Smooth muscle cell (in vitro differentiated cells): Measurements from ENCODE around the gene DISC1. TPM values are rescaled to one million over a fixed set of nuclear protein-coding genes. Genes with fewer than 3 reads are reported as not detected.

Source experiments
- DNase-seq: peaks from one replicate; lab custom pipeline; 2025; ENCODE audit not compliant: unreplicated experiment; lab: John Stamatoyannopoulos, UW
- H2AFZ ChIP-seq: fragments of 200-600 bp; sonication (generic); 2 replicates; pipeline ENCODE4 v1.6.0; 2016; ENCODE audit warnings: antibody characterized with exemption, low read depth, mild to moderate bottlenecking
- H3F3A ChIP-seq: fragments of 200-600 bp; sonication (generic); 2 replicates; pipeline ENCODE4 v1.6.0; 2017; ENCODE audit warnings: antibody characterized with exemption, low read depth
- H3K27ac ChIP-seq: fragments of 200-600 bp; sonication (generic); 2 replicates; pipeline ENCODE4 v1.5.1; 2016; ENCODE audit warnings: low read depth, mild to moderate bottlenecking
- H3K27me3 ChIP-seq: fragments of 200-600 bp; sonication (generic); 2 replicates; pipeline ENCODE4 v1.6.1; 2016; ENCODE audit warnings: low read depth, mild to moderate bottlenecking
- H3K36me3 ChIP-seq: fragments of 200-600 bp; sonication (generic); 2 replicates; pipeline ENCODE4 v1.5.1; 2016; ENCODE audit warnings: low read depth
- H3K4me1 ChIP-seq: fragments of 200-600 bp; sonication (generic); 2 replicates; pipeline ENCODE4 v1.5.1; 2016; ENCODE audit warnings: low read depth
- H3K4me2 ChIP-seq: fragments of 200-600 bp; sonication (generic); 2 replicates; pipeline ENCODE4 v1.6.0; 2016; ENCODE audit warnings: mild to moderate bottlenecking
- H3K4me3 ChIP-seq: fragments of 200-600 bp; sonication (generic); 2 replicates; pipeline ENCODE4 v1.5.1; 2016; ENCODE audit warnings: mild to moderate bottlenecking
- H3K79me2 ChIP-seq: fragments of 200-600 bp; sonication (generic); 2 replicates; pipeline ENCODE4 v1.6.0; 2016; ENCODE audit warnings: low read depth, mild to moderate bottlenecking
- H3K9ac ChIP-seq: fragments of 200-600 bp; sonication (generic); 2 replicates; pipeline ENCODE4 v1.6.0; 2016; ENCODE audit warnings: low read depth
- H3K9me3 ChIP-seq: fragments of 200-600 bp; sonication (generic); replicated peaks from 2 replicates; pipeline ENCODE4 v1.5.1; 2016; ENCODE audit warnings: low read depth
- H4K20me1 ChIP-seq: fragments of 200-600 bp; sonication (generic); 2 replicates; pipeline ENCODE4 v1.6.0; 2016; ENCODE audit warnings: low read depth
- WGBS: methylation state at CpG from one replicate; pipeline ENCODE4 v1.1.7; 2016; ENCODE audit warnings: low lambda C conversion rate; 5-methylcytosine and 5-hydroxymethylcytosine counted together
- polyA plus RNA-seq: library from polyadenylated mRNA; unstranded; fragments of >200 nt; fragmentation: Nextera tagmentation; extraction: Ambion mirVana; gene quantifications from 2 replicates; pipeline ENCODE4 v1.2.1, GENCODE V29; 2016
- total RNA-seq: library from RNA; depleted of rRNA; stranded (reverse); fragments of >200 nt; gene quantifications from 2 replicates; pipeline ENCODE4 v1.2.3, GENCODE V29; 2014
- TF ChIP-seq, protein P1 (sequence below): fragments of 200-600 bp; sonication (generic); IDR thresholded peaks from 2 replicates; pipeline ENCODE4 v1.5.1; 2017; ENCODE audit warnings: borderline replicate concordance, mild to moderate bottlenecking, antibody characterized with exemption; ENCODE audit not compliant: insufficient read depth, poor library complexity, severe bottlenecking

DISC1 gene
- total and polyA plus RNA-seq, 2 experiments from 2014 or later: 0.89 to 4.3 TPM

DNA sequence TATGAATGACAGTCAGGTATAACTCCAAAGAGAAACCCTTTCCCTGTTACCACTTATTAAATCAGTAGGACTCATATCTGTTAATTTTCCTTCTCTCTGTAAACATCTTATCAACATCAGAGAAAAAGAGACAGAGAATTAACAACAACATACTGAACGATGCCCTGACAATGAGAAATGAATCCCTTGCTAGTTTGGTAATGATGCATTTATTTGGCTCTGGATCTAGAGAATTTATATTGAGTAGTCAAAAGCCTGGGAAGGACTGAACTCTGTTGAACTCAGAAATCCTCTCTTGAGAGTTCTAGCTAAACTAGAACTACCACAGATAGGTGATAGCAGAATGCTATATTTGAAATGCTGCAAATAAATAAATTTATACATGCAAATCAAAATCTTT is 325.6 kb downstream of the DISC1 start:
- Histone ChIP-seq H4K20me1 (no peaks in the 10 kb centered on the region), H3K4me2 (no peak overlapping the region), H2AFZ (no peak overlapping the region), H3K4me1 (peaks cover 12% of the 10 kb centered on the region), H3K27ac (no peak overlapping the region), H3F3A (peaks cover 5% of the 10 kb centered on the region), H3K9me3 (no peaks in the 10 kb centered on the region), H3K27me3 (no peaks in the 10 kb centered on the region), H3K9ac (no peak overlapping the region), H3K36me3 (no peaks in the 10 kb centered on the region), H3K79me2 (no peaks in the 10 kb centered on the region), H3K4me3 (no peak overlapping the region)
- DNase-seq: no peak
- 73% methylated on average over 1 of the region's 1 CpG for WGBS
- TF ChIP-seq, protein P1, sequence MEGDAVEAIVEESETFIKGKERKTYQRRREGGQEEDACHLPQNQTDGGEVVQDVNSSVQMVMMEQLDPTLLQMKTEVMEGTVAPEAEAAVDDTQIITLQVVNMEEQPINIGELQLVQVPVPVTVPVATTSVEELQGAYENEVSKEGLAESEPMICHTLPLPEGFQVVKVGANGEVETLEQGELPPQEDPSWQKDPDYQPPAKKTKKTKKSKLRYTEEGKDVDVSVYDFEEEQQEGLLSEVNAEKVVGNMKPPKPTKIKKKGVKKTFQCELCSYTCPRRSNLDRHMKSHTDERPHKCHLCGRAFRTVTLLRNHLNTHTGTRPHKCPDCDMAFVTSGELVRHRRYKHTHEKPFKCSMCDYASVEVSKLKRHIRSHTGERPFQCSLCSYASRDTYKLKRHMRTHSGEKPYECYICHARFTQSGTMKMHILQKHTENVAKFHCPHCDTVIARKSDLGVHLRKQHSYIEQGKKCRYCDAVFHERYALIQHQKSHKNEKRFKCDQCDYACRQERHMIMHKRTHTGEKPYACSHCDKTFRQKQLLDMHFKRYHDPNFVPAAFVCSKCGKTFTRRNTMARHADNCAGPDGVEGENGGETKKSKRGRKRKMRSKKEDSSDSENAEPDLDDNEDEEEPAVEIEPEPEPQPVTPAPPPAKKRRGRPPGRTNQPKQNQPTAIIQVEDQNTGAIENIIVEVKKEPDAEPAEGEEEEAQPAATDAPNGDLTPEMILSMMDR: no peak

DNA sequence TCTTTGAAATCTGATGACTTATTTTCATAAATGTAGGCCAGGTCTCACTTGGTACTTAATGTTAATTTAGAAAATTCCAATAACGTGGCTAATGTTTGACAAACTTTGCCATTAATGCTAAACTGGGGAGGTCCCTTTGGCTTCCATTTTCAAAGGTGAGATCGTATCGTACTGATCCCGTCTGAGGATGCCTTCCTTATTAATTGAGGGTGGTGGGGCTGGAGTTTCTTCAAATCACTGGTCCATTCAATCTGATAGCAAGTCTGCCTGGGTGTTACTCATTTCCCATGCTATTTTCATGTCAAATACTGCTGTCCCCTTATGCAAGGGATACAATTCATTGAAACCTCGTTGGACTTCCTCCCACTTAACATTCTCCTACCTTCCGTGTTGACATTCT is 327.1 kb downstream of the DISC1 start:
- H3K4me2 ChIP-seq: no peak overlapping the region
- no peak overlapping the region for H2AFZ ChIP-seq
- H4K20me1 ChIP-seq: no peaks in the 10 kb centered on the region
- no peaks in the 10 kb centered on the region for H3K36me3 ChIP-seq
- DNase-seq: no peak
- no peaks in the 10 kb centered on the region for H3K27me3 ChIP-seq
- TF ChIP-seq, protein P1: no peak
- peaks cover 14% of the 10 kb centered on the region for H3K4me1 ChIP-seq
- WGBS: 94% methylated on average over 6 of the region's 6 CpGs
- peaks cover 12% of the 10 kb centered on the region for H3F3A ChIP-seq
- H3K9me3 ChIP-seq: no peaks in the 10 kb centered on the region
- H3K4me3 ChIP-seq: no peak overlapping the region
- no peak overlapping the region for H3K9ac ChIP-seq
- no peaks in the 10 kb centered on the region for H3K79me2 ChIP-seq
- H3K27ac ChIP-seq: no peak overlapping the region

DNA sequence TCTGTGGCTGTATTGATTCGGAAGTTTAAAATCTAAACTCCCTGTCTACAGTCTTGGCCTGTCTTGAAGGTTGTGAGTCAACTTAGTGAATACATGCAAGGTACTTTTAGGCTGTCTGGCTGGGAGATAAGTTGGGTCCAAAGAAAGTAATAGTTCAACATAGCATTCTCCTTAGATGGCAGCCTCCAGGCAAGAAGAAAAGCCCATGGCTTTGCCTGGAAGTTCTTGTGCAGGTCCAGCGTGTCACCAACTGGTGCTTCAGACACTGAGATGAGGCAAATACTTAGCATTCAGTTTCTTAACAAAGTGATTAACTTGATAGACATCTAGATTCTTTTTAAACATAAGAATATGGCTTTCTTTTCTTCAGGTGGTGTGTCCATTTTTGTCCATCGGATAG is 328.2 kb downstream of the DISC1 start:
- no peak overlapping the region for H3K9ac ChIP-seq
- H3K36me3 ChIP-seq: no peaks in the 10 kb centered on the region
- H4K20me1 ChIP-seq: no peaks in the 10 kb centered on the region
- WGBS: 92% methylated on average over 3 of the region's 3 CpGs
- H2AFZ ChIP-seq: no peak overlapping the region
- H3K4me3 ChIP-seq: no peak overlapping the region
- H3K27me3 ChIP-seq: no peaks in the 10 kb centered on the region
- no peaks in the 10 kb centered on the region for H3K9me3 ChIP-seq
- H3K79me2 ChIP-seq: no peaks in the 10 kb centered on the region
- TF ChIP-seq, protein P1: no peak
- H3K27ac ChIP-seq: no peak overlapping the region
- peaks cover 16% of the 10 kb centered on the region for H3K4me1 ChIP-seq
- peaks cover 9% of the 10 kb centered on the region for H3F3A ChIP-seq
- no peak for DNase-seq
- H3K4me2 ChIP-seq: no peak overlapping the region

DNA sequence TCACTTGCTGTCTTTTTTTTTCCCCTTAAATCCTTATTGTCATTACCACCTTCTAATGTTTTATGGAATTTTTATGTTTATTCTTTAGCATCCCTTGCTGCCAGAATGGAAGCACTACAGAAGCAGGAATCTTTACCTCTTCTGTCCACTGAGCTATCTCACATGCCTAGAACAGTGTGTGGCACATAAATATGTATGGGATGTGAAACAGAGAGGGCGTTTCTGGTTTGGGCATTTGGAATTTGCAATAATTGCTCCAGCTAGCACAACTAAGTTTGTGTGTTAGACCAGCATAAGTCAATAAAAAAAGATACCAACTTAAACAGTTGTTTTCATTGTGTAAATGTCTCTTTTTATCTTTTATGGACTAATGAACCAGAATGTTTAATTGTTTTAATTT is 330.8 kb downstream of the DISC1 start:
- no peak overlapping the region for H3K4me3 ChIP-seq
- TF ChIP-seq, protein P1: no peak
- peaks cover 7% of the 10 kb centered on the region for H3F3A ChIP-seq
- H3K9me3 ChIP-seq: no peaks in the 10 kb centered on the region
- H3K4me1 ChIP-seq: peaks cover 8% of the 10 kb centered on the region
- H3K79me2 ChIP-seq: no peaks in the 10 kb centered on the region
- no peak overlapping the region for H3K4me2 ChIP-seq
- no peak overlapping the region for H3K27ac ChIP-seq
- H3K27me3 ChIP-seq: no peaks in the 10 kb centered on the region
- 88% methylated on average over 1 of the region's 1 CpG for WGBS
- H2AFZ ChIP-seq: no peak overlapping the region
- no peak for DNase-seq
- H3K9ac ChIP-seq: no peak overlapping the region
- H3K36me3 ChIP-seq: no peaks in the 10 kb centered on the region
- H4K20me1 ChIP-seq: no peaks in the 10 kb centered on the region
